Measurements from ENCODE around the gene RNF19B.

The RNF19B gene

DNA sequence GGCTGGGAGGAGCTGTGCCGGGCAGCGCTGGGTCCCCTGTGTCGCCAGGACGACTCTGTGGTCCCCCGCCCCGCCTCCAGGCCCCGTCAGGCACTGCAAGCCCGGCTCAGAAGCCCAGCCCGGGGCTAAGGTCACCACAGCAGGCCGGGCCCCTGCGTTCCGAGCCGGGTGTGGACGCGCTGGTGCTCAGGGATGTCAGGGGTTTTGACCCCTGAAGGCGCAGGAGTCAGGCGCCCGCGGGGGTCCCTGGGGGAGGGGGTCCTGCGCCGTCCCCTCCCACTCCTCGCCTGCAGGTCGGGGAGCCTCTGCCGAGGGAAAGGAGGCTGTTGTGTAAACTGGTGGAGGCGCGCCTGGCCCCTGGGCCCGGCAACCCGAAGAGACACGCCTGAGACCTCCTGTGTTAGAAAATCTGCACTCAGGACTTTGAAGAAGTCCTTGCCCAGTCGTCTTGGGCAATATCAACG, 39.7 kb downstream of the RNF19B start:
- no peak for DNase-seq (ENCODE audit: low read depth in 1 of 2, low spot score in 1 of 2)
- Histone ChIP-seq H3K4me3 (replicated peaks; ENCODE audit: insufficient read depth, low read length) (no peak overlapping the region), H3K27ac (replicated peaks) (no peak overlapping the region), H3K27me3 (ENCODE audit: insufficient read depth, poor library complexity, severe bottlenecking) (peaks cover 35% of the 10 kb centered on the region)
- TF ChIP-seq, protein P1, sequence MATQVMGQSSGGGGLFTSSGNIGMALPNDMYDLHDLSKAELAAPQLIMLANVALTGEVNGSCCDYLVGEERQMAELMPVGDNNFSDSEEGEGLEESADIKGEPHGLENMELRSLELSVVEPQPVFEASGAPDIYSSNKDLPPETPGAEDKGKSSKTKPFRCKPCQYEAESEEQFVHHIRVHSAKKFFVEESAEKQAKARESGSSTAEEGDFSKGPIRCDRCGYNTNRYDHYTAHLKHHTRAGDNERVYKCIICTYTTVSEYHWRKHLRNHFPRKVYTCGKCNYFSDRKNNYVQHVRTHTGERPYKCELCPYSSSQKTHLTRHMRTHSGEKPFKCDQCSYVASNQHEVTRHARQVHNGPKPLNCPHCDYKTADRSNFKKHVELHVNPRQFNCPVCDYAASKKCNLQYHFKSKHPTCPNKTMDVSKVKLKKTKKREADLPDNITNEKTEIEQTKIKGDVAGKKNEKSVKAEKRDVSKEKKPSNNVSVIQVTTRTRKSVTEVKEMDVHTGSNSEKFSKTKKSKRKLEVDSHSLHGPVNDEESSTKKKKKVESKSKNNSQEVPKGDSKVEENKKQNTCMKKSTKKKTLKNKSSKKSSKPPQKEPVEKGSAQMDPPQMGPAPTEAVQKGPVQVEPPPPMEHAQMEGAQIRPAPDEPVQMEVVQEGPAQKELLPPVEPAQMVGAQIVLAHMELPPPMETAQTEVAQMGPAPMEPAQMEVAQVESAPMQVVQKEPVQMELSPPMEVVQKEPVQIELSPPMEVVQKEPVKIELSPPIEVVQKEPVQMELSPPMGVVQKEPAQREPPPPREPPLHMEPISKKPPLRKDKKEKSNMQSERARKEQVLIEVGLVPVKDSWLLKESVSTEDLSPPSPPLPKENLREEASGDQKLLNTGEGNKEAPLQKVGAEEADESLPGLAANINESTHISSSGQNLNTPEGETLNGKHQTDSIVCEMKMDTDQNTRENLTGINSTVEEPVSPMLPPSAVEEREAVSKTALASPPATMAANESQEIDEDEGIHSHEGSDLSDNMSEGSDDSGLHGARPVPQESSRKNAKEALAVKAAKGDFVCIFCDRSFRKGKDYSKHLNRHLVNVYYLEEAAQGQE (IDR thresholded peaks at IDR 0.05; ENCODE audit: insufficient replicate concordance, low read depth) = no peak
- no peak for TF ChIP-seq SPI1 (IDR thresholded peaks at IDR 0.05; ENCODE audit: borderline replicate concordance, low read depth)
- TF ChIP-seq GABPA (IDR thresholded peaks at IDR 0.05; ENCODE audit: low read depth) = no peak
- TF ChIP-seq, protein P2, sequence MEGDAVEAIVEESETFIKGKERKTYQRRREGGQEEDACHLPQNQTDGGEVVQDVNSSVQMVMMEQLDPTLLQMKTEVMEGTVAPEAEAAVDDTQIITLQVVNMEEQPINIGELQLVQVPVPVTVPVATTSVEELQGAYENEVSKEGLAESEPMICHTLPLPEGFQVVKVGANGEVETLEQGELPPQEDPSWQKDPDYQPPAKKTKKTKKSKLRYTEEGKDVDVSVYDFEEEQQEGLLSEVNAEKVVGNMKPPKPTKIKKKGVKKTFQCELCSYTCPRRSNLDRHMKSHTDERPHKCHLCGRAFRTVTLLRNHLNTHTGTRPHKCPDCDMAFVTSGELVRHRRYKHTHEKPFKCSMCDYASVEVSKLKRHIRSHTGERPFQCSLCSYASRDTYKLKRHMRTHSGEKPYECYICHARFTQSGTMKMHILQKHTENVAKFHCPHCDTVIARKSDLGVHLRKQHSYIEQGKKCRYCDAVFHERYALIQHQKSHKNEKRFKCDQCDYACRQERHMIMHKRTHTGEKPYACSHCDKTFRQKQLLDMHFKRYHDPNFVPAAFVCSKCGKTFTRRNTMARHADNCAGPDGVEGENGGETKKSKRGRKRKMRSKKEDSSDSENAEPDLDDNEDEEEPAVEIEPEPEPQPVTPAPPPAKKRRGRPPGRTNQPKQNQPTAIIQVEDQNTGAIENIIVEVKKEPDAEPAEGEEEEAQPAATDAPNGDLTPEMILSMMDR (IDR thresholded peaks at IDR 0.05; ENCODE audit: insufficient read depth, low read length) = no peak
- TF ChIP-seq POLR2AphosphoS5 (IDR thresholded peaks at IDR 0.05; ENCODE audit: low read depth) = no peak

DNA sequence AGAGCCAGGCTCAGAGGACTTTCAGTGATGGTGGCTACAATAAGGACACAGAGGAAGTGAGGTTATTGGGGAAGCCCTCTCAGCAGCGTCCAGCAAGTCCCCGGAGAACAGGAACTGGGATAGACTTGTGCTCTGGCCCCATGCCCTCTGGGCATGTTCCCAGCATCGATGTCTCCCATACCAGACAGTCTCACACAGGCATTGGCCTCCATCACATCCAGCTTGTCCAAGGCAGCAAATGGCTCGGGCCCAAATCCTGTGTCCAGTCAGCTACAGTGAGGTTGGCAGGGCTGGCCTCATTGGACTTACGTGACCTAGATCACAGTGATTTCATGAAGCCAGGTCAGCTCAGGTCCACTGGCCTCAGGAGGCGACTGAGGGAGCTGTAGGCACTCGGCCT, 43.8 kb downstream of the RNF19B start:
- Histone ChIP-seq H3K27ac (replicated peaks) (no peak overlapping the region), H3K27me3 (ENCODE audit: insufficient read depth, poor library complexity, severe bottlenecking) (peaks cover 40% of the 10 kb centered on the region), H3K4me3 (replicated peaks; ENCODE audit: insufficient read depth, low read length) (no peak overlapping the region)
- no peak for DNase-seq (ENCODE audit: low read depth in 1 of 2, low spot score in 1 of 2)
- no peak for TF ChIP-seq SPI1 (IDR thresholded peaks at IDR 0.05; ENCODE audit: borderline replicate concordance, low read depth)
- TF ChIP-seq POLR2AphosphoS5 (IDR thresholded peaks at IDR 0.05; ENCODE audit: low read depth) = no peak
- TF ChIP-seq GABPA (IDR thresholded peaks at IDR 0.05; ENCODE audit: low read depth) = no peak
- TF ChIP-seq, protein P2 (IDR thresholded peaks at IDR 0.05; ENCODE audit: insufficient read depth, low read length) = no peak
- TF ChIP-seq, protein P1 (IDR thresholded peaks at IDR 0.05; ENCODE audit: insufficient replicate concordance, low read depth) = no peak

DNA sequence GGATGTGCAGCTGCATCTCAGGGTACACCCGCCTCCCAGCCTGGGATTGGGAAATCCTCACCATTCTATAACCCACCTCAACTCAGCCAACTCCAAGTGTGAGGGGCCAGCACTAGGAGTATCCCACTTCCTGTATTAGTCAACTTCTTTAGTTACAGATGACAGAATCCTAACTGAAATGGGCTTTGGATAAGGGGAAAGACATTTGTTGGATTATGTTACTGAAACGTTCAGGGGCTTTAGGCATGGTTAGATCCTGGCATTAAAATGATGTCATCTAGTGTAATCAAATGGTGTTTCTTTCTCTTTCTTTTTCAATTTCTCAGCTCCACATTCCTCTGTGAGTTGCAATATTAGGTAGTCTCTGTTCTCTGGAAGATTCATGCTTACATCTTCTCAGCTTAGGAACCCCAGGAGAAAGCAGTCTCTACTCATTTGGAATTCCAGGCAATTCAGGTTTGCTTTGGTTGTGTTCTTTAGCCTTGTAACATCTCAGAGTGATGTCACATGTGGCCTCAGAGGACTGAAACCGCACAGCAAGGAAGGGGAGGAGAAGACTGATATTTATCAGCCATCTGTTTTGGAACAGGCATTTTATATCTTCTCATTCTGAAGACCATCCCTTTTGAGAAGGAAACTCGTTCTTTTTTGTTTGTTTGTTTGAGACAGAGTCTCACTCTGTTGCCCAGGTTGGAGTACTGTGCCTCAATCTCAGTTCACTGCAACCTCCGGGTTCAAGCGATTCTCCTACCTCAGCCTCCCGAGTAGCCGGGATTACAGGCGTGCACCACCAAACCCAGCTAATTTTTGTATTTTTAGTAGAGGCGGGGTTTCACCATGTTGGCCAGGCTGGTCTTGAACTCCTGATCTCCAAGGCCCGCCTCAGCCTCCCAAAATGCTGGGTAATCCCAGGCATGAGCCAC, 44.5 kb downstream of the RNF19B start:
- TF ChIP-seq POLR2AphosphoS5 (IDR thresholded peaks at IDR 0.05; ENCODE audit: low read depth) = no peak
- TF ChIP-seq, protein P2 (IDR thresholded peaks at IDR 0.05; ENCODE audit: insufficient read depth, low read length) = no peak
- no peak for TF ChIP-seq SPI1 (IDR thresholded peaks at IDR 0.05; ENCODE audit: borderline replicate concordance, low read depth)
- TF ChIP-seq, protein P1 (IDR thresholded peaks at IDR 0.05; ENCODE audit: insufficient replicate concordance, low read depth) = no peak
- no peak for TF ChIP-seq GABPA (IDR thresholded peaks at IDR 0.05; ENCODE audit: low read depth)
- no peak overlapping the region for H3K4me3 ChIP-seq (replicated peaks; ENCODE audit: insufficient read depth, low read length)
- DNase-seq (ENCODE audit: low read depth in 1 of 2, low spot score in 1 of 2) = no peak
- no peak overlapping the region for H3K27ac ChIP-seq (replicated peaks)
- peaks cover 33% of the 10 kb centered on the region for H3K27me3 ChIP-seq (ENCODE audit: insufficient read depth, poor library complexity, severe bottlenecking)

Data from HL-60 (cell line).